NCI-H1436 (cell line): Measurements from ENCODE around the gene FAM13A.
"Not testable (repeated sequence)": the region's sequence is repeated elsewhere in the genome, so short reads cannot be mapped to it uniquely, and the experiment has no call there.

Experiments used
- DNase-seq: peaks from one replicate; lab custom pipeline; 2025; lab: John Stamatoyannopoulos, UW

The FAM13A gene

DNA sequence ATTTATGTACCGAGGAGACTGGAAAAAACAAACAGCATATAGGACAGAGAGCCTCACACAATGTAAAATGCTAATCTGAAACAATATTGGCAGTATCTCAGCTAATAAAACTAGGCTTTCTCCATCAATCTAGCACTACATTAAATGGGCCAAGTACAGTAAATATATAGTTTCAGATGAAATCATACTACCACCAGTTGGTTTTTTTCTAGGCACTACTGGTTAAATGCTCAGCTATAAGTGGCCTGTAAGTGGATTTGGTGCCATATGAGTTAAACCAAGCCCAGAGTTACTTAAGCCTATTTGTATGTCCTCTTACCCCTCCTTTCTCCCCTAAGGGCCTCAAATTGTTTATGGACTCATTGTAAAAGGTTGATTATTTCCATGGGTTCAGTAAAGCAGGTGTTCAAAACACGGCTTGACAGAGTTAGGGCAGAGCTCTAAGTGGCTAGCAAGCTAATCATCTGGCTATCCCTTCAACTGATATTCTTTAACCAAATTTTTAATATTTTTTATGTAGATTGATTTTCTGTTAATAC is 57.5 kb downstream of the FAM13A start:
- peak; percentile 92 for DNase-seq

DNA sequence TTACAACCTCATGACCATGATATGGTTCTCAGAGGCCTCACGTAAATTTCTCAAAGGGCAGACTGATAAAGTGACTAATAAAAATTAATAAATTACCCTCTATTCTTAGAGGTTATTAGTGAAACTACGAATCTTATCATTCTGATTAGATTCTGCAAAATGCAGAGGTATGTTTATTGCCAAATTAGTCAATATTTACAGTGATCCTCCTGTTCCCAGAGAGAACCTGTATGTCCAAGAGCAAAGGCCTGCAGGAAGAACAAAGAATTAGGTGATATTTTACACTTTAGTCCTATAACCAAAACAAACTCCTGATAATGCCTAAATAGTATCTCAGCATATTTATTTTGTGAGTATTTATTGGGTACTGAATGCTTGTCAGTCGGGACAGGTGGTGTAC is 58.1 kb downstream of the FAM13A start:
- no peak for DNase-seq

DNA sequence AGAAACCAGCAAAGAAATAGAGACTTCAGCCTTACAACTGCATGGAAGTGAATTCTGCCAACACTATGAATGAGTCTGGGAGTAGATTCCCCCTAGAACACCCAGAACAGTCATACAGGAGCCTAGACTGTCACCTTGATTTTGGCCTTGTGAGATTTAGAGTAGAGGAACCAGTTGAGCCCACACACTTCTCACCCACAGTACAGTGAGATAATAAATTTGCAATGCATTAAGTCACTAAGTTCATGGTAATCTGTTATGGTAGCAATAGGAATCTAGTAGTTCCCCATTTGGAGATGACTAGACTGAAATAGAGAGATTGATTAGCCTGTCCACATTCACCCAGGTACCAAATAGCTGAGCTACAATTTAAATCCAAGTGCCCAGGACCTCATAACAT is 59.0 kb downstream of the FAM13A start:
- DNase-seq = no peak

DNA sequence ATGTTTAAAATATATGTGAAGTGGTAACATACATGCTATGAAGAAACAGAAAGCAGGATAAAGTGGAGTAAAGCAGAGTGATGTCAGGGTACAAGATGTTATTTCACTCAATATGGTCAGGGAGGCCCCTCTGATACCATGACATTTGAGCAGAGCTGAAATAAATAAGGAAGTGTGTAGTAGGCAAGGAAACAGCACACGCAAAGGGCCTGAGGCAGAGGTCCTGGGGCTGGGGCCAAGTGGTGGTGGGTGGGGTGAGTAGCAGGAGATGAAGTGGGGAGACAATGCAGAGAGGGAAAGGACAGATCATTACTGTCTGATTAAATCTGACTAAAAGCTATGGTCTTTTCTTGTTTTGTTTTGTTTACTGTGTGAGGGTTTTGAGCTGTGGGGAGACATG is 61.1 kb downstream of the FAM13A start:
- no peak for DNase-seq

DNA sequence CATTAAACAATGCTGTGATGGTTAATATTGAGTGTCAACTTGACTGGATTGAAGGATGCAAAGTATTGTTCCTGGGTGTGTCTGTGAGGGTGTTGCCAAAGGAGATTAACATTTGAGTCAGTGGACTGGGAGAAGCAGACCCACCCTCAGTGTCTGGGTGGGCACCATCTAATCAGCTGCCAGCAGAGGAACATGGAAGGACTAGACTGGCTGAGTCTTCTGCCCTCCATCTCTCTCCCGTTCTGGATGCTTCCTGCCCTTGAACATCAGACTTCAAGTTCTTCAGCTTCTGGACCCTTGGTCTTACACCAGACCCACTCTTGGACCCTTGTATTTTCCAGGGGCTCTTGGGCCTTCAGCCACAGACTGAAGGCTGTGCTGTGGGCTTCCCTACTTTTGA is 61.7 kb downstream of the FAM13A start:
- not testable (repeated sequence) for DNase-seq

DNA sequence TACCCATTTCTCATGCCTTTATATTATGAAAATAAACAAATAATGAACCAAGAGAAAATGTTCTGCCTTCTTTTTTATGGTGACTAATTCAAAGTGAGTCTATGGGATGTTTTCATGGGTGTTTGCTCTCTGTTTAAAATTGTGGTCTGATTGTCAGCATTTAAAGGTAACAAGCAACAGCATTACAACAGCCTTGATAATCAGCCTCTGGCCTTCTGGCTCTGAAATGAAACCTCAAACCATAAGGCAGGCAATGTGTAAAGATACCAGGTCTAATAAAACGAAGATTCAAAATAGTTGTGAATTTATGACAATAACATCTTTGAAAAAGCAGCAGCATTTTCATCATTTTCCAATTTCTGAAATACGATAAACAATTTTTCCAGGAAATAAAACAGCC is 63.7 kb downstream of the FAM13A start:
- no peak for DNase-seq

DNA sequence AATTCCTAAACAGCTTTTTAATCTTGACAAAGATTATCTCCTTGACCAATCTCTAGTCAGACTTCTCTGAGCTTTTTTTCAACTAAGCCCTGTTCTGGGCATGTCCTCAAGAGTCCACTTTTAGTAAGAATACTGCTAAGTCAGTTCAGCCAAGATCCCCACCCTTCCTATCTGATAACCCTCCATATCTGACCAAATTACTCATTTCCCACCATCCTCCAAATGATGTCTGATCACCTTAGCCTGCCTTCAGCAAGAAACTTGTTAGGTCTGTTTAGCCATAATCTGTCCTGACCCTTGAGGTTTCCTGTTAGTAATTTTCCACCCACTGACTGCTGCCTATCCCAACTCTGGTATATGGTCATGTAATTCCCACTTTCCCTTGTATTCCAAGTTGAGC is 65.2 kb downstream of the FAM13A start:
- DNase-seq = no peak

DNA sequence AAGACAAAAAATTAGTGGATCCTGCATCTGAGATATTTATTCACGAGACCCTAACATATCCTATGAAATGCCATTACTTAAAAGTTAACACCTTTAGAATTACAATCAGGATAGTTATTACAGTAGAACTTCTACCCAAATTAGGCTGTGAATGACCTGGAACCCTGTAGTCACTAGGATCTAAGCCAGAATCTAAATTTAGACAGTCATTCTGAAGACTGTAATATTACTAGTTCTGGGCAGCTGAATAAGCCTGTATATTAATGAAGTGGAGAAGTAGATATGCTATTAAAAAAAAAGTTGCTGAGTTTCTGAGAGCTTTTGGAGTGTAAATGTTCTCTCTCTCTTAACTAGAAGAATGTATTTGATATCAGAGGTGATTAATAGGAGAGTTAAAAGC is 67.0 kb downstream of the FAM13A start:
- DNase-seq = no peak

DNA sequence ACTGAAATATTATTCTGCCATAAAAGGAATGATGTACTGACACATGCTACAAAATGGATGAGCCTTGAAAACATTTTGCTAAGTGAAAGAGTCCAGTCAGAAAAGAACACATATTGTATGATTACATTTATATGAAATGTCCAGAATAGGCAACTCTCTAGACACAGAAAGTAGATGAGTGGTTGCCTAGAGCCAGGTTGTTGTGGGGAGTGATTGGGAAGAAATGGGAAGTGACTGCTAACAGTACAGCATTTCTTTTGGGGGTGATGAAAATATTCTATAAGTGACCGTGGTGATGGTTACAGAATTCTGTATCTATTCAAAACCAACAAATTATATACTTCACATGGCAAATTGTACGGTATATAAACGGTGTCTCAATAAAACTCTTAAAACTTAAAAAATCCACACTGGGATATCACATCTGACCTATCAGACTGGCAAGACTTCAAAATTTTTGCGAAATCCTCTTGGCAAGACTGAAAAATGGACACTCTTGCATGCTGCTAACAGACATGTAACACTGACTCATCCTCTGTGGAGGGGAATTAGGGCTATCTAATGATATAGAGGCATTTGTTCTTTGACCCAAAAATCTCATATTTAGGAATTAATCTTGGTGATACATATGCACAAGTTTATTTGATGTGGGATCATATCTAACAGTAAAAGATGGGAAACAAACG is 71.8 kb downstream of the FAM13A start:
- DNase-seq = no peak

DNA sequence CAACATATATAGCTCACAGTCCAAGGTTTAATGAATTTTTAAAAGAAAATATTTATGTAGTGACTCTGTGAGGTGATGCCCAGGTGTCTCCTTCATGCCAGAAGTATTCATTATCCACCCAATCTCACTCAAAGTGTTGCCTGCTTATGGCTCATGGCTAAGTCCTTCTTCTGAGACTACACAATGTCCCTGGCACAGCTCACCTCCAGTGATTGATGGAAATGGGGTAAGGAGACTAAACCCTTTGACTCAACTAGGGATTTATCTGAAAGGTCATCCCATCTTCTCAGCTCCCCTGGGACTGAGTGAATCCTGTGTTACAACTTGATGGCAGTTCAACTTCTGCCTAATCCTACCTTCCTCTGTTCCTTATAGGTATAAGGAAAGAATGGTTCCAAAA is 74.2 kb downstream of the FAM13A start:
- no peak for DNase-seq

DNA sequence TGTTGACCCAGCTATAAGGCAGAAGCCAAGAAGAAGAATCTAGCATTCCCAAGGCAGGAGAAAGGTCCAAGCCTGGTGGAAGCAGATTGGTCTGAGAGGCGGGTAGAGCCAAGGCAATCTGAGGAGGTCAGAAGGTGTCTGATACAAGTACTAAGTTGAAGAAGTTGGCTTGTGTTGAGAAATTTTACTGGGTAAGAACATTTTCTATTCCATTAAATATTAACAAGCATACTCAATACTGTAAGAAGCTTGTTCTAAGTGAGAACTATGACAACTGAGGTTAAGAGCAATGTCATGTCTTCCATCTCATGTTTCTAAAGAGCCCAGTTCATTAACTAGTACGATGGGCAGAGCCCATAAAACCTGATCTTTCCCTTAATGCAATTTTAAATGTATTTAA is 75.0 kb downstream of the FAM13A start:
- no peak for DNase-seq

DNA sequence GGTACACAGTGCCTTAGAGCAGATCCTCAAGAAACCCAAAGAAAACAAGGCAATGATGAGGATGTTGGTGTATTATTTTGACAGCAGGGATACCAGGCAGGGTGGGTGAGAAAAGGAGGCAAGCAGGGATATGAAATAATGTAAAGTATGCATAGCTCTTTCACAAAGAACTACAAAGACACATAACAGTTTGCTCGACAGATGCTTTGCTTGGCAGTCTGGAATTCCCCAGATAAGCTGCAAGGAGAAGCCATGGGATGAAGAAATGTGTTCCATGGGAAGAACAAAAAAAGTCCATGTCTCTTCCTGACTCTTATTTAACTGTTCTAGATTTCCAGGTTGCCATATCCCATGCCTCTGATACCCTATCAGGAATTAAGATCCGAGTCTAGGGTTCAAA is 75.4 kb downstream of the FAM13A start:
- DNase-seq = no peak

DNA sequence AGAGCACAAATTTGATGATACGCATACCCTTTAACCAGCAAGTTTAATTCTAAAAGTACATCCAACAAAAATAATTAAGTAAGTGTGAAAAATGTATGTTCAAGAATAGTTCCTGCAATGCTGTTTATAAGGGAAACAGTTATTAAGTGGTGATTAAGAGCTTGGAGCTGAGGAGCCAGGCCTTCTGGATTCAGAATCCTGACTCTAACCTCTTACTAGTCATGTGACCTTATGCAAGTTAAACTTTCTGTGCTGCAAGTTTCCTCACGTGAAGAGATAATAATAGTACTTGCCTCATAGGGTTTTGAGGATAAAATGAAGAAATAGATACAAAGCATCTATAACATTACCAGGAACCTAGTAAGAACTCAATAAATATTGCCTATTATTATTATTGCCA is 77.7 kb downstream of the FAM13A start:
- no peak for DNase-seq

DNA sequence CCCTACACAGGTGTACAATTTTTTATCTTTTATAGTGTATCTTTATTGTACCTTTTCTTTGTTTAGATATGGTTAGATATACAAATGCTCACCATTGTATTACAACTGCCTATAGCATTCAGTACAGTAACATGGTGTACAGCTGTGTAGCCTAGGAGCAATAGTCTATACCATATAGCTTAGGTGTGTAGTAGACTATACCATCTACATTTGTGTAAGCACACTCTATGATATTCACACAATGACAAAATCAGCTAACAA is 80.3 kb downstream of the FAM13A start:
- no peak for DNase-seq

DNA sequence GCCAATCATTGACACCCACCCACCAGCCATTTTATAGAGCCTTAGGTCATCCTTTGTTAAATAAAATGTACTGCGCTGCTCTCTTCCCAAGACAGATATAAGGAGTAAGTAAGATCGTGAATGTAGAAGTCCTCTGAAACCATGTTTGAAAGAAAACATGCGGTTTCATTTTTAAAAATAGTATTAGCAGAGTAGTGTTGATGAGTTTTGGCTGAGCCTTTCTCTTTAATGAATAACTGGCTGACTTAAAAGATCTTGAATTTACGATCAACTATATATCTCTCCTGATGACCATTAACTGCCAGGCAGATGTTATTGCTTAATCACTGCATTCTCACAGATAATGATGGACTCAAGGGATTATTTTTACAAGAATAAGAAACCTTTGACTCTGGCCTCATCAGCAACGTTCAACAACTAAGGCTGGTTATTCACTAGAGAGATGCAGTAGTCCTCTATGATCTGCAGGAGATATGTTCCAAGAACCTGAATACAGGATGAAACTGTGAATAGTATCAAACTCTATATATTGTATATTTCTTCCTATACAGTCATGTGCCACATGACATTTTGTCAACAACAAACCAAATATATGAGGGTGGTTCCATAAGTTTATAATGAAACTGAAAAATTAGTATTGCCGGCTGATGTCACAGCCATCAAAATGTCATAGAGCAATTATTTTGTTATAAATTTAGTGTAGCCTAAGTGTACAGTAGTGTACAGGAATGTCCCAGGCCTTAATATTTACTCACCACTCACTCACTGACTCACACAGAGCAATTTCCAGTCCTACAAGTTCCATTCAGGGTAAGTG is 80.8 kb downstream of the FAM13A start:
- DNase-seq = no peak

DNA sequence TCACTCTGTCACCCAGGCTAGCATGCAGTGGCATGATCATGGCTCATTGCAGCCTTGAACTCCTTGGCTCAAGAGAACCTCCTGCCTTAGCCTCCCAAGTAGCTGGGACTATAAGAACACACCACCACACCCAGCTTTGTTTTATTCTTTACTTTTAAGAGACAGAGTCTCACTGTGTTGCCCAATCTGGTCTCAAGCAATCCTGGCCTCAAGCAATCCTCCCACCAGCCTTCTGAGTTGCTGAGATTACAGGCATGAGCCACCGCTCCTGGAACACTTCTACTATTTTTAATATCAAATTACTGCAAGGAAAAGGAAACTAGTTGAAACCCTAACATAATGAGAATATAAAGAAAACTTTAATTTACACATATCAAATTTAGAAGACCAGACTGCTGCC is 85.4 kb downstream of the FAM13A start:
- no peak for DNase-seq

DNA sequence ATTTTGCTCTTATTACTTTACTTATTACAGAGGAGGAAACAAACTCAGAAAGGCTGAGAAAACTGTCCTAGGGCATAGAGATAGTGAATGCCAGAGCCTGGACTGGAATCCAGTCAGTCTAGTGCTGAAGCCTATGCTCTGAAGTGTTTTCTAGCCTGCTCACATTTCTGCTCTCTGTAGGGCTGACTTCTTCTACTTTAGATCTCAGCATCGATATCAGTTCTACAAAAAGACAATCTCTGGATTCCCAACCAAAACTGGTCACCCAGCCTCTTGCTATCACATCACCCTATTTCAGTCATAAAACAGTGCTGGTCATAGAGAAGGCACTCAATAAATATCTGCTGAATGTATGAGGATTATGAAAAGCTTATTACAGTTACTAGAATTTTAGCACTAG is 87.2 kb downstream of the FAM13A start:
- no peak for DNase-seq

DNA sequence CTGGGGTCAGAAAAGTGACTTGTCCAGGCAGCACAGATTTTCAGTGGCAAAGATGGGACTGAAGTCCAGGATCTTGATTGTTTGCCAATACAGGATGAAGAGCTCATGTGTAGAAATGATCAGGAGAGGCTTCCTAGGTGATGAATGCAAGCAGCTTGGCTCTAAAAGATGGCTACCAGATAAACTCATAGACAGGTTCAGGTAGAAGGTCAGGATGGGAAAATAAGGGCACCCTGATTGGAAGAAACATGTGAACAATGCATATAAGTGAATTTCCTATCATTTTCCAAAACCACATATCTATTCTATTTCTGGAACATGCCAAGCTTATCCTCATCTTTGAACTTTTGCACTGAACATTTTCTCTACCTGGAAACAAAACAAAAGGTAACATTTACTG is 87.7 kb downstream of the FAM13A start:
- no peak for DNase-seq

DNA sequence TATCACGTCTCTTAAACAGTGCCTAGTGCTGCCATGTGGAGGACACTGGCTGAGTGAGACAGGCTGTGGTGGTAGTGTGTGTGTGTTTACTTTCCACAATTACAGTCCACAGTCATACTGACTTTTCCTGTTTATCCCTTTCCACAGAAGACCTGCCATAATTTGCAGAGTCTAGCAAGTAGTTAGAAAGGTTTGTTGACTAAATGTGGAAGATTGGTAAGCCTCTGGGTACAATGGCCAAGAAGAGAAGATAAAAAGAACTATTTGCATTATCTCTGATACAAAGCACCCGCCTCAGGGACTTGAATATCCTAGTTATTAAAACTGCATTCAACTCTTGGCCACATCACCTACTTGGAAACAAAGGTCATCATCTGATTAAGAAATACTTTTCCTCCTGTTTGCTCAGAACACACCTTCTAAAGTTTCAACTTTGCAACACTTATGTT is 89.1 kb downstream of the FAM13A start:
- DNase-seq = no peak

DNA sequence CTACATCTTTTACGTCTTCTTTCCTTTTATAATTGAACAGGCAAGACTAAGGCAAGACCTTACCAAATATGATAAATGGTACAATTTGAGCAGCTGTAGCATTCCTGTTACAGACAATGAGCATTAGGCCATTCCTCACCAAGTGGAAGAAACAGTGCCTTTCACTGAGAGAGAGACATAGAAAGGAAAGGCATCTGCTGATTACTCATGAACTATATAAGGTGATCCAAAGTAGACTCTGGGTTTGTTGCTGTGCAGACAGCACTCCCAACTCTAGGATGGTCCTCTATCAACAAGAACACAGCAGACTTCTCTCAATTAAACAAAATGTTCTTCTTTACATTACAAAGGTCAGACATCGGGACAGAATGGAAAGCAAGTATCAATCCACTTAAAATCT is 91.9 kb downstream of the FAM13A start:
- DNase-seq = no peak

DNA sequence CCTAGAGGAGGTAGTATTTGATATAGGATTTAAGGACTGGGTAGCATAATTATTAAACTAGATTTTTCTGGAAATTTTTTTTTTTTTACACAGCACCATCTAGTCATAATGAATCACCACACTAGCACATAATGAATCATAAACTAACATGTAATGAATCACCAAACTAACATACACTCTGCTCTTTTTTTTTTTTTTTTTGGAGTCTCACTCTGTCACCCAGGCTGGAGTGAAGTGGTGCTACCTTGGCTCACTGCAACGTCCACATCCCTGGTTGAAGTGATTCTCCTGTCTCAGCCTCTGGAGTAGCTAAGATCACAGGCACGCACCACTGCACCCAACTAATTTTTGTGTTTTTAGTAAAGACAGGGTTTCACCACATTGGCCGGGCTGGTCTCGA is 92.5 kb downstream of the FAM13A start:
- DNase-seq = no peak

DNA sequence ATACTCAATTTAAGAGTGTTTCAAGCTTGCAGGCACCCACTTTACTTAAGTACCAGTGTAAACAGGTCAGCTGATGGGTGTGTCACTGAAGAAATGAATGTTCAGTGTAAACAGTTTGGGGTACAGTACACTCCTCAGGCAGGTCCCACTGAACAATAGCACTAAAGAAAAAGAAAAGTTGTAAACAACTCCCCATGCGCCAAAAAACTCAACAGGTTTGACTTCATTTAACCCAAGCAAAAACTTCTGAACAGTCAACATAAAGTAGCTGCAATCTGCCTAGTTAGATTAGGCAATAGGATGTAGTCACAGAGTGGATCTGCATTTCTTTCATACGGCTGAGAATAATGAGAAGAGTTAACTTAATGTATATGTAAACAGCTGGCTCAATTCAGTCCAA is 93.2 kb downstream of the FAM13A start:
- DNase-seq = peak; percentile 39

DNA sequence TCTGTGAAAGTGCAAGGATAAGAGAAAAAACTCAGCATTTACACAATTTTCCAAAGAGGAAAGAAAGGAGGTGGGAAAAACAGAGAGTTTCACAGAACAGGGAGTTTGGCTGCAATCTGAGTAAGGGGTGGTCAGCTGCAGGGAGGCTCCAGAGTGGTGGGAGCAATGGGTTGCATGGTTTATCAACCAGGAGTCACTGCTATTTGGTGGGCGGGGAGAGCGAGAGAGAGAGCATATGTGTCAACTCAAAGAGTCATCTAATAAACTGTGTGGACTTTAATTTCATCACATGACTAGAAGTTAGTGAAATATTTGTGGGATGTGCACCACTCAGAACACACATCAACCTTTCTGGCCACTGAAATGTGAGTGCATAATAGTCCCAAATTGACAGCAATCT is 94.6 kb downstream of the FAM13A start:
- DNase-seq = no peak

DNA sequence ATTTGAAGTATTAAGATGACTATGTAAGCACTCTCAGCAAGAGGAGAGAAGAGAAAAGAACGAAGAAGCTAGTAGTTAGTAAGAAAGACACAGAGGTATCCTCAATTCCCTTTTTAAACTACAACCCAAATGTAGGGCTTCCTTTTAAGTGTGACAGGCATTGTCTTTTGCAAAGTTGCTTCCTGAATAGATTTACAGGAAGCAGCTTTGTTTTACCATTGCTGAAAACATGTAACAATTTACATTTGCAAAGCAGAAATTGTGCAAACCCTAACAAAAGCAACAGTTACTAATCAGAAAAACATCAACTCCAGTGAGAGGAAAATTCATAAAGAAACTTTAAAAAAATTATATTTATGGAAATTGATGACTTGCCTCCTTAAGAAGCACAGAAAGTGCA is 96.4 kb downstream of the FAM13A start:
- no peak for DNase-seq
